GM19193 (cell line): ENCODE measurements around the gene BMP10.

ENCODE experiments used
- POLR2A ChIP-seq: IDR thresholded peaks from 4 replicates; pipeline ENCODE4 v1.6.1; 2011; ENCODE audit not compliant: insufficient read depth, insufficient read length; ENCODE audit errors: extremely low read depth

Gene BMP10, protein sequence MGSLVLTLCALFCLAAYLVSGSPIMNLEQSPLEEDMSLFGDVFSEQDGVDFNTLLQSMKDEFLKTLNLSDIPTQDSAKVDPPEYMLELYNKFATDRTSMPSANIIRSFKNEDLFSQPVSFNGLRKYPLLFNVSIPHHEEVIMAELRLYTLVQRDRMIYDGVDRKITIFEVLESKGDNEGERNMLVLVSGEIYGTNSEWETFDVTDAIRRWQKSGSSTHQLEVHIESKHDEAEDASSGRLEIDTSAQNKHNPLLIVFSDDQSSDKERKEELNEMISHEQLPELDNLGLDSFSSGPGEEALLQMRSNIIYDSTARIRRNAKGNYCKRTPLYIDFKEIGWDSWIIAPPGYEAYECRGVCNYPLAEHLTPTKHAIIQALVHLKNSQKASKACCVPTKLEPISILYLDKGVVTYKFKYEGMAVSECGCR

DNA sequence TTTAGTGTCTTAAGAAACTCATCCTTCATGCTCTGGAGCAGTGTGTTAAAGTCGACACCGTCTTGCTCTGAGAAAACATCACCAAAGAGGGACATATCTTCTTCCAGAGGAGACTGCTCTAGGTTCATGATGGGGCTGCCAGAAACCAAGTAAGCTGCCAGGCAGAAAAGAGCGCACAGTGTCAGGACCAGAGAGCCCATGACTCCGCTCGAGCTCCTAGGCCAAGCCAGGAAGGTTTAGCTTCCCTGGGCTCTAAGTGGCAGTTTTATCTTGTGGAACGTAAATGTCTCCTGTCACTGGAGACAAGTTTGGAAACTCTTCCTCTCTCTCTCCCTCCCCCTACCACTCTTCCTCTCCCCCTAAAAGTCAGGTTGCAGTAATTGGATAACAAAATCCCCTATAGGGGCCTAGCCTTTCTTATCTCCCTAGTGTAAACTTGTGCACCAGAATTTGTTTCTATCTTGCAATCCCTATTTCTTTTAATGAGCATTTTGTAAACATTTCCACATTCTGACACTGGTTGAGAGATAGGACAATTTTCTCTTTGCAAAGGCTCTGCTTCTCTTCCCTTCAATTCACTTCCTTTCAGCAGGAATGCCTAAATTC lies at the start of gene BMP10:
Gene BMP10 (minus strand): TSS at position 239 of the 606 bp plus-strand sequence. CDS start 39 bp downstream, at position 200.
- no peak for TF ChIP-seq POLR2A

DNA sequence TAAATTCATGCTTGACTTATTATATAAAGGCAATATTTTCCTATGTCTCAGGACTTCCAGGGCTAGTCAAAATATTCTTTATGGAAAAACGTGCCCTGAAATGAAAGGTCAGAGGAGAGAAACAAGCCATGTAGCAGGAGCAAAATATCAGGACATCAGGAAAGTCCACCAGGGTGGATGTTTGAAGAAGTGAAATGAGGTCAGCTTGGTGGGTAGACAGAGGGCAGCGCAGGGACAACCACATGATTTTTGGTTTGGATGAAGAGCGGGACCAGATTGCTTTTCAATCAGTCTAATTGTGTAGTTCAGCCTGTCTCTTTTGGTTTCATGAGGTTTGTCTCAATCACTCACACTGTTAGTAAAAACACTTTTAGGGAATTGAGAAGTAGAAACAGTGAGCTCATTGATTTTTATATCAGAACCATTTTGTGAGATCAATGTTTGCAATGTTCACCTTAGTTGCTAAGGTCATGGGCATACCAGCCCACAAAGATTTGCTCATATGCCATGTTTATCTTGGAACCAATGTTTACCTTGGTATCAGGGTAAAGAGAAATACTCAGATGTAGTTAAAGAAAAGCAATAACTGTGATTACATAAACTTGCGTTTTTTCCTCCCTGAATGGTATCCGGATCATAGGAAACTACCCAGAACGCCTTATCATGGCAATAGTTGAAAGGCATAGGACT lies 49.4 kb upstream of the BMP10 start:
- no peak for TF ChIP-seq POLR2A

DNA sequence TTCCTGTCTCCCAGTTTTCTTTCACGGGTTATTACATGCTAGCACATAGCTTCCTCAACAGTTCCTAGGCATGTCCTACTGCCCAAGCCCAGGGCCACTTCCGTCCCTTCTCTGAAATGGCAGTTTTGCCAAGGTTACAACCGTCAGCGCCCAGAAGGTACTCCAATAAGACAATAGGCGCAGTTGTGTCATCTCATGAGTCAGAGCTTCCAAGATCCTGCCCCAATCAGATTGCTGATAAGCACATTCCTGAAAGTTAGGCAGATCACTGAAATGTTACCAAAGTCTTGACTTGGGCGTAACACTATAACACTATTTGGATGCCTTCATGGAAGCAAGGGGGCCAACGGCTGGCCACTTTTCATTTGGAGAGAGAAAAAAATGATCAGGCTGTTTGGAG lies 47.3 kb upstream of the BMP10 start:
- TF ChIP-seq POLR2A: no peak

DNA sequence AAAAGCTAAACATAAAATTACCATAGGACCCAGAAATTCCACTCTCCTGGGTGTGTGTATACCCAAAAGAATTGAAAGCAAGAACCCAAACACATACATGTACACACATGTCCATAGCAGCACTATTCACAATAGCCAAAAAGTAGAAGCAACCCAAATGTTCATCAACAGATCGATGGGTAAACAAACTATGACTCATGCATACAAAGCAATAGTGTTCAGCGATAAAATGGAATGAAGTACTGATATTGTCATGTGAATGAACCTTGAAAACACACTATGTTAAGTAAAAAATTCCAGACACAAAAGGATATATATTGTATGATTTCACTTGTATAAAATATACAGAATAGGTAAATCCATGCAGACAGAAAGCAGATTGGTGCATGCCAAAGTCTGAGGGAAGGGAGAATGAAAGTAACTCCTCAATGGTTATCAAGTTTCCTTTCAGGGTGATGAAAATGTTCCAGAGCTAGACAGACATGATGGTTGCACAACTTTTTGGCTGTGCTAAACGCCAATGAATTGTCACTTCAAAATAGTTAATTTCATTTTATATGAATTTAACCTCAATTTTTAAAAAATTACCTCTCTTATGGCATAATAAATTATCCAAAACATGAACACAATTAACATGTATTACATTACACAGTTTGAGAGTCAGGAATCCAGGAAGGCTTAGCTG lies 46.0 kb upstream of the BMP10 start:
- TF ChIP-seq POLR2A: no peak

DNA sequence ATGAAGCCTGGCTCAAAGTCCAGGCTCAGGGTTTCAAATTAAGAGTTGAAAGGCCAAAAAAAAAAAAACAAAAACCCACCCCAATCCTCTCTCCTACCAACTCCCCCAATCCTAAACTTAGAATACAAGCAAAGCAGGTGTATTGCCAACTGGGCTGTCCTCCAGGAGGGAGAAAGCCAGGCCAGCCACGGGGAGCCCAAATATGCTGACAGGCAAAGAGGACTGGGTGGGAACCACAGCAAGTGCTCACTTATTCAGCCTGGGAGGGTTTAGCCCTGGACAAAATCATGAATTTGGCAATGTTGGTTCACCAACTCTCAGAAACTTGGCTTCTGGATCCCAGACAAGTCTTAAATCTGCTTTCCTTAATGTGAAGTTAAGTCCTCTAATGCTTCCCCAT lies 45.0 kb upstream of the BMP10 start:
- no peak for TF ChIP-seq POLR2A

DNA sequence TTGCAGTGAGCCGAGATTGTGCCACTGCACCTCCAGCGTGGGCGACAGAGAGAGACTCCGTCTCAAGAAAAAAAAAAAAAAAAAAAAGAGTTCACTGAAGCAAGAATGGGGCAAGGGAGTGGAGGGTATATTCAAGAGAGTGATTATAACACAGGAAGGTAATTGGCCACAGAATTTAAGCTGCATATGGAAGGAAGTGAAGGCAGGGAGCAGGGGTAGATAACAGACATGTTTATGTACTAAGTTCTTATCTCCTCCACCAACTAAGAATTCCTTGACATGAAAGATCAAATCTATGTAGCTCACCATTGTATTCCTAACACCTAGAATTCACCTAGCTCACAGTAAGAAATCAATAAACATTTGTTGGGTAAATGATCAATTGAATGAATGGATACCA lies 44.2 kb upstream of the BMP10 start:
- no peak for TF ChIP-seq POLR2A

DNA sequence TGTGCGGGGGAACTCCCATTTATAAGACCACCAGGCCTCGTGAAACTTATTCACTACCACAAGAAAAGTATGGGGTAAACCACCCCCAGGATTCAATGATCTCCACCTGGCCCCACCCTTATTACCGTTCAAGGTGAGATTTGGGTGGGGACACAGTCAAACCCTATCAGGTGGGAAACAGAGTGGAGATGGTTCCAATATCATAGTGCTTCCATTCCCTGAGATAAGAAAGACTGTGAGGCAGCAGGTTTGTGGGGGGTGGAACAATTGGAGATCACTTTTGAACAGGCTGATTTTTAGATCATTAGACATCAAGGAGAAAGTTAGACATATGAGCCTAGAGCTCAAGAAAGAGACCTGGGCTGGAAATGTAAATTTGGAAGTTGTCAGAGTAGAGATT lies 42.2 kb upstream of the BMP10 start:
- TF ChIP-seq POLR2A: no peak

DNA sequence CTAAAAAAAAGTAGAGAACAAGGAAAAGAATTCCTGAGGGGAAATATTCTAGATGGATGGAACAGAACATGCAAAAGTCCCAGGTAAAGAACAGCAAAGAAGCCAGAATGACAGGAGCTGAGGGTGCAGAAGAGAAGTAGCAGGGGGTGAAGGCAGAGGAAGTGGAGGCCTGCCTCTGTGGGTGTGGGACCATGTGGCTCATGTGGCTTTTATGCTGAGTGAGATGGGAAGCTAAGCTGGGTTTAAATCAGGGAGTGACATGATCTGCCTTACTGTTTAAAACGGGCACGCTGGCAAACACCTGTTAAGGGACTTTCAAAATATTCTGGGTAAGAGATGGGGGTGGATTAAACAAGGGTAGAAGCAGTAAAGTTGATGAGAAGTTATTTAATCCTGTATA lies 41.5 kb upstream of the BMP10 start:
- TF ChIP-seq POLR2A: no peak

DNA sequence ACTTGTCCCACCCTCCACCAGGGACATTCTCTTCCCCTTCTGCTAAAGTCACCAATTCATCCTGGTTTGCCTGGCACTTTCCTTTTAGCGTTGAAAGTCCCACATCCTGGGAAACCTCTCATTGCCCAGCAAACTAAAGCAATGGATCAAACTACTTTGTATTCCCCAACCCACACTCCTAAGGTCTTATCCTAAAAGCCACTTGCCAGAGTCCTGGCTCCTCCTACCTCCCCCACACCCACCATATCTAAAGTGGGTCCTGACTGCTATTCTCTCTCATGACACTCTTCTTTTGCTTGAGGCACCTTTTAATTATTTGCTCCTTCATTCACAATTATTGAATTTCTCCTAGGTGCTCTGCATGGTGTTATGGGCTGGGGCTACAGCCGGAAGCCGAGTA lies 40.9 kb upstream of the BMP10 start:
- no peak for TF ChIP-seq POLR2A

DNA sequence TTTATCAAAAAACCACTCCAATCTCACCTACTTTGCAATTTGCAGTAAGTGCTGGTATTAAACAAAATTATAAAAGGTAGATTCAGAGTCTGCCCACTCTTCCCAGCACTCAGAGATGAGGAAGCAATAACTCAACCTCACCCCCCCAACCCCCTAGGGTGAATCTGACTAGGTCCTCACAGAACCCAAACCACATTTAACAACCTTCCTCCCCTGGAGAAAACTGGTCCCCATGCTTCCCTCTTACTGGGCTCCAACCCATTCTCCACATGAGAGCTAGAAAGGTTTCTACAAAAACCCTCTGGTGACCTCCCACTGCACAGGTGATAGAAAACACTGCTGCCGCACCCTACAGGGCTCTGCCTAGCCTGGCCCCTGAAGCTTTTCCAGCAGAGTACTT lies 40.5 kb upstream of the BMP10 start:
- no peak for TF ChIP-seq POLR2A

DNA sequence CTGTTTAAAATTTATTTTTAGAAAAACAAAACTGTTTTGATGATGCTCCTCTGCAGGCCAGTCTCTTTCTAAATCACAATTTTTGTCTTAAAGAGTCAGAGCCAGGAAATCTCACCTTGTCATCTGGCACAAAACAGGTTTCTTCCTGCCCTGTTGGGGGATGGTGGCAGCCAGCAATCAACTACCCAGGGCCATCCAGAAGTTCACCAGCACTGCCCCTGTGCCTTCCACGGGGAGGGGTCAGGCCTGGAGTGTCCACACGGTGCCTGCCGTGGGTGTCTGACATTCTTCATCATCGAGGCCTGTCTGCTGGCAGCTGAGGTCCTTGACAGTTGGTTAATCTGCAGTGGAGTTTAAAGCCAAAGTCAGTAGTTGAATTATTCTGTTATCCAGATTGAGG lies 40.0 kb upstream of the BMP10 start:
- TF ChIP-seq POLR2A: no peak

DNA sequence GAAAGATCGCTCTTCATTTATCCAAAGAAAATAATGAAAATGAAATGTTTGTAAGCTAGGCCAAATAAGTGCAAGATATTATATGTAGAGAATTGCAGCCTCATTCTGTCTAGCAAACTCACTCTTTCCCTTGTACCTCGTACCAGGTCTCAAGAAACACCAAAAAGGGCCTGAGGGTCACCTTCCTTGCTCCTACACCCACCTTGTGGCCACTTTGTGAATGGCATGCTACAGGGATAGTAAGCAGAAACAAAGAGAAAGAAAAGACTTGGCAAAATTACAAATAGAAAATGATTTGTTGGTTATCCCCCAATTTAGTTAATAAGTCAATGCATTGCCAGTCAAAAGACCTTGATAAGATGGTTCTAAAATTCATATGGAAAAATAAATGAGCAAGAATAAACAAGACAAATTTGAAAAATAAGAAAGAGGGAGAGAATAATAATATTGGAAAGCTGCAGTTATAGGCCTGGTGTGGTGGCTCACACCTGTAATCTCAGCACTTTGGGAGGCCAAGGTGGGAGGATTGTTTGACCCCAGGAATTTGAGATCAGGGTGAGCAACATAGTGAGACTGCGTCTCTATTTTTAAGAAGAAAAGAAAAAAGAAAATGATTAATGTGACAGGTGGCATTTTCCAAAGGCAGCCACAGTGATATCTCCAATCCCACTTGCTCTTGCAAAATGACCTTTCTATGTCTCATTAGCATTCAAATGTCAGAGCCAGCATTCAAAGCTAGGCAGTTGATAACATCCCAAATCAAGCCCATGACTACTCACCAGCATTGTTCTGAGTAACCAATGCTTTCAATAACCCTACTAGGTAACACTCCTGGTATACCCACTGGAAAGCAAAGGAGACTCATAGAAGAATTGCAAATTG lies 38.8 kb upstream of the BMP10 start:
- no peak for TF ChIP-seq POLR2A

DNA sequence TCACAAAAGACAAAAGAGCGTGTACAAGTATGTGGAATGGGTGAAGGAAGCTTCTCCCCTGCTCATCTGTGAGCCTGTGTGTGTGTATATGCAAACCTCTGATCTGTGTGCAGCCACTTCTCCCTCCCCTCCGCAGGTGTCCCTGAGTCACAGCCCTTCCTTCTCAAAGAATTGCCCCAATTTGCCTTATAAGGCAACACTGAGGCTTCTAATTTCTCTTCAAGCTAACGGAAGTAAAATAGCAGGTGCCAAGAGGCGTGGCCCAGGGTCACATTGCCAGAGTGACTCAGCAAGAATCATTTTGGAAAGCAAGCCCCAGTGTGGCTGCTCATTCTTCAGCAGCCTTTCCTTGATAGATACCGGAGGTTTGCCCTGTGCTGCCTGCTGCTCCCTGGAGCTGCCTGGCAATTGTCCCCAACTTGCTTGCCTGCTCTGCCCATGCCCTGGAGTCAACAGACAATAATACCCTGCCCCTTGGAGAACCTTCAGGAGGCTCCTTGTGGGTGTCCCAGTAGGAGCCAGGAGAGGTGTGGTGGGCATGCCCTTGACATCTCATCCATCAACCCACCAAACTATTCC lies 37.3 kb upstream of the BMP10 start:
- peak; percentile 65 for TF ChIP-seq POLR2A

DNA sequence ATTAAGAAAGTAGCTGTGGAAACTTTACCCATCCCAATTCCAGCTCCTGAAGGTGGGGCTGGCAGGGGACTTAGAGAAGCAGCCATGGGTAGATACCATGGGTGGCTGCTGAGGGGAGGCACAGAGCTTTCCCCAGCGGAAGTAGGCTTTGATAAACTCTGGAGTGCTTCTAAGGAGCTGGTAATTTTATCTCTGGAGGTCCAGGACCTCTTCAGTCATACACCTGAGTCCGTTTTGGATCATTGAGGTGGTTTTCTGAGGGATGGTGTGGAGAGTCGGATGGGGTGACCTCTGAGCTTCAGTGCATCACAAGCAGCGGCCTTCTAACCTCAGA lies 36.7 kb upstream of the BMP10 start:
- TF ChIP-seq POLR2A: no peak
